ENCODE measurements around the gene AATK. TPM values are rescaled to one million over a fixed set of nuclear protein-coding genes. Genes with fewer than 3 reads are reported as not detected.

AATK gene
- total and polyA plus RNA-seq, 2 experiments from 2014 or later: 5.7 to 6.3 TPM

DNA sequence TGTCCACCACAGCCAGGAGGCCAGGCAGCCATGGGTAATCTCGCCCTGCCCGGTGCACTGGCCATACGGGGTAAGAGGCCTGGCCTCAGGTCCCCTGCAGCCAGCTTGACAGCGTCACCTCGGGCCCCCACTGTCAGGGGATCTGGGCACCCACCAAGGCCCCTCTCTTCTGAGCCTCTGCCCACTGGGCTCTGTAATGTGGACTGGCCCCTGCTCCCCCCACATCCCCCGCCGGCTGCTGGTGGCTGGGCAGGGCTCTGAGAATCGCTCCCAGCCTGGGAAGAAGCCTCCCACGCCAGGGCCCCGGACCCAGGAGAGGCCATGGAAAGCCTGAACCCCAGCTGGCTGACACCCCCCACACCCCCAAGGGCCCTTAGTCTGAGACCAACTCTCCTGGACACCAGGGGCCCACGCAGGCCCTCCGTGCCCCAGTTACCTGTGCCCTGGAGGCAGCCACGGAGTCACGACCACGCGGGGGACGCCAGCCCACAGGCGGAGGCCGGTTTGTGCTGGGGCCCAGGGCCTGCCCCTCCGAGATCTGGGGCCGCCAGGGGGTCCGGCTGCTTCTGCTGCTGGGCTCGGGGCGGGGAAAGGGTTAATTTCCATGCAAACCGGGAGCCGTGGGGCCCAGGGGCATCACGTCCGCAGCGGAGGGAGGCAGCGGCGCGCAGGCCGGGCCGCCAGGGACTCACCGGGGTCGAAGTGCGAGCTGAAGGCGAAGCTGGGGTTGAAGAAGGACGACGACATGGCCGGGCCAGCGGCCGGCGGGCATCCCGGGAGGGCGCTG lies 582 bp downstream of the AATK start, which contains the start of gene PVALEF:
Gene PVALEF (plus strand): TSS at position 262 of the 787 bp plus-strand sequence. CDS start 15,720 bp downstream, outside the sequence.
- no peaks in the 10 kb centered on the region for H3K9me2 ChIP-seq (replicated peaks; ENCODE audit: insufficient read depth)
- no peaks in the 10 kb centered on the region for H3K9me3 ChIP-seq (ENCODE audit: low read depth)
- WGBS (ENCODE audit: low lambda C conversion rate, missing lambda C conversion rate): 28% methylated on average over 42 of the region's 46 CpGs
- no peaks in the 10 kb centered on the region for H3K27me3 ChIP-seq
- peaks cover 2% of the 10 kb centered on the region for H3K79me2 ChIP-seq
- peak; percentile 75 for DNase-seq (ENCODE audit: low spot score)
- H3K4me3 ChIP-seq: peak within 1 kb of the TSS; percentile 30
- peaks cover 20% of the 10 kb centered on the region for H3K4me1 ChIP-seq (ENCODE audit: insufficient read depth)
- H4K20me1 ChIP-seq (ENCODE audit: insufficient read depth, poor library complexity, severe bottlenecking): no peaks in the 10 kb centered on the region
- H2AFZ ChIP-seq: peak within 1 kb of the TSS; percentile 81
- H3K36me3 ChIP-seq (replicated peaks; ENCODE audit: insufficient read depth, low read depth): no peaks in the 10 kb centered on the region
- TF ChIP-seq EZH2phosphoT487 (IDR thresholded peaks at IDR 0.05; ENCODE audit: low read depth, severe bottlenecking, unreplicated experiment): no peak
- H3K27ac ChIP-seq: peak within 1 kb of the TSS; percentile 79
- H3K4me2 ChIP-seq: peak within 1 kb of the TSS; percentile 94

GRCh38 chr17:81164371-81165245 lies 1.4 kb downstream of the AATK start:
- WGBS (ENCODE audit: low lambda C conversion rate, missing lambda C conversion rate): 60% methylated on average over 18 of the region's 19 CpGs
- H3K4me3 ChIP-seq: no peak overlapping the region

DNA sequence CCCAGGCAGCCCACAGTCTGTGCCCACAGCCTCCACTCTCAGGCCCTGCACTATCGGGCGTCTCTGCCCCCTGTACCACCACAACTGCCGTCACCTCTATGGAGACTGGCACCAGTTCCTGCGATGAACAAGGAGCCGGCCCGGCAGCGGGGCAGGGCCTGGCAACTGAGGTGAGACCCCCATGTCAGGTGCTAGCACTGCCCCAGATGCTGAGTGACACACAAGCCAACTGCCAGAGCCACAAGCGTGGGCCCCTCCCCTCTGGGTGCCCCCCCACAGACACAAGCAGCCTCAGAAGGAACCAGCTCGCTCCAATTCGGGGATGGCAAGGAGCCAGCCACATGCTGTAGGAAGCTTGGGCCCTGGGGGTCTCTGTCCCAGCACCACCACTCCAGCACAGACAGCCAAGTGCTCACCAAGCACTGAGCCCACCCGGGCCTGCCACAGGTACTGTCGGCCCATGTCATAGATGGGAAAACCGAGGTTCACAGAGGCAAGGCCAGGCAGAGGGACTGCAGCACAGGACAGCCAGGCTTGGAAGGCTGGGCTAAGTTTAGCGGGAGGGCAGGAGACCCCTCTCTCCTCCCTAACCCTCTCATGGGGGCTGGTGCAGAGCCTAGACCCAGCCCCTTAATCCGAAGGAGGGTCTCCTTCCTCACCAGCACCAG lies 2.2 kb downstream of the AATK start:
- no peaks in the 10 kb centered on the region for H3K27me3 ChIP-seq

More at GRCh38 chr17:81164371-81165245, 1.4 kb downstream of the AATK start:
- H3K4me2 ChIP-seq: peak overlapping the region; percentile 94
- no peak for TF ChIP-seq CTCF (IDR thresholded peaks at IDR 0.05; ENCODE audit: poor library complexity)
- no peak for TF ChIP-seq EZH2 (IDR thresholded peaks at IDR 0.05; ENCODE audit: borderline replicate concordance)
- no peak for TF ChIP-seq EZH2phosphoT487 (IDR thresholded peaks at IDR 0.05; ENCODE audit: low read depth, severe bottlenecking, unreplicated experiment)
- no peaks in the 10 kb centered on the region for H3K36me3 ChIP-seq (replicated peaks; ENCODE audit: insufficient read depth, low read depth)
- no peak for DNase-seq (ENCODE audit: low spot score)
- peaks cover 2% of the 10 kb centered on the region for H3K79me2 ChIP-seq
- H3K9me3 ChIP-seq (ENCODE audit: low read depth): no peaks in the 10 kb centered on the region
- no peaks in the 10 kb centered on the region for H3K27me3 ChIP-seq
- no peaks in the 10 kb centered on the region for H3K9me2 ChIP-seq (replicated peaks; ENCODE audit: insufficient read depth)
- peak overlapping the region; percentile 79 for H3K27ac ChIP-seq
- H4K20me1 ChIP-seq (ENCODE audit: insufficient read depth, poor library complexity, severe bottlenecking): no peaks in the 10 kb centered on the region
- H2AFZ ChIP-seq: no peak overlapping the region
- peaks cover 20% of the 10 kb centered on the region for H3K4me1 ChIP-seq (ENCODE audit: insufficient read depth)

More for the DNA sequence above, 2.2 kb downstream of the AATK start:
- no peaks in the 10 kb centered on the region for H3K9me3 ChIP-seq (ENCODE audit: low read depth)
- no peak overlapping the region for H2AFZ ChIP-seq
- H4K20me1 ChIP-seq (ENCODE audit: insufficient read depth, poor library complexity, severe bottlenecking): no peaks in the 10 kb centered on the region
- no peaks in the 10 kb centered on the region for H3K9me2 ChIP-seq (replicated peaks; ENCODE audit: insufficient read depth)
- H3K79me2 ChIP-seq: peaks cover 2% of the 10 kb centered on the region
- H3K4me2 ChIP-seq: peak overlapping the region; percentile 94
- no peaks in the 10 kb centered on the region for H3K36me3 ChIP-seq (replicated peaks; ENCODE audit: insufficient read depth, low read depth)
- H3K4me1 ChIP-seq (ENCODE audit: insufficient read depth): peaks cover 20% of the 10 kb centered on the region
- no peak for DNase-seq (ENCODE audit: low spot score)
- no peak overlapping the region for H3K4me3 ChIP-seq
- 96% methylated on average over 15 of the region's 15 CpGs for WGBS (ENCODE audit: low lambda C conversion rate, missing lambda C conversion rate)
- TF ChIP-seq EZH2phosphoT487 (IDR thresholded peaks at IDR 0.05; ENCODE audit: low read depth, severe bottlenecking, unreplicated experiment): no peak
- no peak for TF ChIP-seq EZH2 (IDR thresholded peaks at IDR 0.05; ENCODE audit: borderline replicate concordance)
- no peak for TF ChIP-seq CTCF (IDR thresholded peaks at IDR 0.05; ENCODE audit: poor library complexity)
- no peak overlapping the region for H3K27ac ChIP-seq

Data from hepatocyte (in vitro differentiated cells).